ENCODE results near the gene RAPGEF2.
"Not testable (repeated sequence)": the region's sequence is repeated elsewhere in the genome, so short reads cannot be mapped to it uniquely, and the experiment has no call there.

Gene RAPGEF2

DNA sequence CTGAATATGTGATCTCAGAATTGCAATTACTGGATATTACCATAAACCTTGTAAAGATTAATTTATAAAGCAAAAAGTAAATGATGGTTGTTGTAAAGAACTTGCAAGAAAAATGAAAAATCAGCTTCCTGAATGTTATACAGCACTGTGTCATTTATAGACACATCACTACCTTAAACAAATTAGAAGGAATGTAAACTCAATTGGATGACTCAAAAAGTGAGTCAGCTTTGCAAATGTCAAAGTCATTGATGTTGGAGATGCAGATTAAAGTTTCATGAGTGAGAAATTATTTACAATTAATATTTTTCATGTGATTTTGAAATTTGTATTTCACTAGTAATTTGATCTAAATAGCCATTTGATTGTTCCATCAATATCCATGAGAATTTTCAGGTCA, 193.2 kb downstream of the RAPGEF2 start:
- DNase-seq (ENCODE audit: extremely low read depth in 1 of 2, low read depth in 1 of 2) = no peak

DNA sequence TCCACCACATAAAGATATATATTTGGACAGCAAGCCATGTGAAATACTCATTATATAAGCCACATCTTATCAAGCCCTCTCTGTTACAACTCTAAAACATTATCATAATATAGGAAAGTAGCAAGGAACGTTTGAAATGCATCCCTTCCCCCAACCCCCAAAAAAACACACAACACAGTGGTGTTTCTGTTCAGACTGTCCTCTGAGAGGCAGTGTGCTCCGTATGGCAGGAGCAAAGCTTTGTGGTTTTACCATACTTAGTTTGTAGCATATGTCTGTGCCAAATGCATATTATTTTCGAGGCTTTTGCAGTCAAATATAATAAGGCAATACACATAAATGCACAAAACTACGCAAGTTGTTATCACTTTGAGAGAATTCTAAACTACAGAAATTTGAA, 194.2 kb downstream of the RAPGEF2 start:
- DNase-seq (ENCODE audit: extremely low read depth in 1 of 2, low read depth in 1 of 2) = no peak

- DNase-seq (ENCODE audit: extremely low read depth in 1 of 2, low read depth in 1 of 2) = no peak
Measured at GRCh38 chr4:159298502-159298901, 195.6 kb downstream of the RAPGEF2 start.

DNA sequence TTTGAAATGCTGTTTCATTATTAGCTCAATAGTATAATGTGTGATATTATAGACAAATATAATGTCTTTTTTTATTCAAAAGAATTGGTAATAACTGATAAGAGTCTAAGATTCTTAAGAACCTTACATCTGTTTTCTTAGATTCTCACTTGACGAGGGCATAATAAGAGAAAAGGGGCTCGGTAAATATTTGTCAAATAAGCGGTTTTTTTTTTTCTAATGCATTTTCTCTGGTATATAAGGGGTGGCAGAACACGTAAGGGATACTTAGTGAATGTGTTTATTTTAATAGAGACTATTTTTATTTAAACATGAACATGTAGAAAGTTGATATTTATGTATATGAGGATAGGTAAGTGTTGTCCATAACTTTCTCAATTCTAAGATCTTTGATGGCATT, 200.6 kb downstream of the RAPGEF2 start:
- DNase-seq (ENCODE audit: extremely low read depth in 1 of 2, low read depth in 1 of 2) = no peak

GRCh38 chr4:159305129-159305528, 202.2 kb downstream of the RAPGEF2 start:
- no peak for DNase-seq (ENCODE audit: extremely low read depth in 1 of 2, low read depth in 1 of 2)

DNA sequence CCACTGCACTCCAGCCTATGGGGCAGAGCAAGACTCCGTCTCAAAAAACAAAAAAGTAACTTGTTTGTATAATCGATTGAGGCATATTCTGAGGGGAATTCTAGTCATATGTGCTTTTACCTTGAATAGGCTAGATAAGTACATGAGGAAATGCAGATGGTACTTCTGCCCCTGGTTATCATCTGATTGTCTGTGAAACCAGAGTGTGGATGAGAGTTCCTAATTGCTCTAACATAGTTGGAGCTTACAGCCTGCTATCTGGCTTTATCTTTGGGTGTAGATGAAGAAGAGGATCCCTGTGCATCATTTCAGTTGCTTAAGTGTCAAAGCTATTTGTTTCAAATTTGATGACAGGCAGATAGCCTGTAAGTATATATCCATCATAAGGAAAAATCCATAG, 205.1 kb downstream of the RAPGEF2 start:
- no peak for DNase-seq (ENCODE audit: extremely low read depth in 1 of 2, low read depth in 1 of 2)

DNA sequence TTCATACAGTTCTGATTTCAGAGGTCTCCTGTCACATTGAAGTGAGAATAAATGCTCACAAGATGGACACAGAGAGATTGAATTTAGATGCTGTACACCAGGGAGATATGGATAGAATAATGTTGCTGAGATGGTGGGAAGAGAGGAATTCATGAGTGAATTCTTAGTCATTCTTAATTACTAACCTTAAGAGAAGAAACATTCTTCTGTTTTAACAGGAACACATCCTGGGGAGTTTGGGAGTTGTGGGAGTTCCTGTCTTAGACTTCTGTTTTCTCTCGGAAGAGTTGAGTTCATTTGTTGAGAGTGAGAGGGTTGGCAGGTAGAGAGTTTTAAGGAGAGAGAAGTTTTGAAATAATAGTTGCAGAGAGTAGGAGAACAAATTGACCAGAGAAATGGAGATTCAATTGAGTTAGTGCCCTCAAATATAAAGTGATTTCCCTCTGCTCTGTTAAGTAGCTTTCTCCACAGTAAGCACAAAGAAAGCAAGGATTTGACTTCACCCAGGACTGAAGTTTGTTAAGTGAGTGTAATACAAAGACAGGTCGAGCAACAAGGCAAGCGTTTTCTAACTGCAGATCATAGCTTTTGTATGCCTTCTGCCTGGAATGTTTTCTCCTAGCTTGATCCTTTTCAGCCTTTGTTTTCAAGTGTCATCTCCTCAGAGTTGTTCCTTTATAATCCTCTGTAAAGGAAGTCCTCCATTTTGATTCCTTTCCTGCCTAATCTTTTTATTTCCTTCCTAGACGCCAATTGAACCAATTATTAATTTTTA, 205.9 kb downstream of the RAPGEF2 start:
- DNase-seq (ENCODE audit: extremely low read depth in 1 of 2, low read depth in 1 of 2) = no peak

DNA sequence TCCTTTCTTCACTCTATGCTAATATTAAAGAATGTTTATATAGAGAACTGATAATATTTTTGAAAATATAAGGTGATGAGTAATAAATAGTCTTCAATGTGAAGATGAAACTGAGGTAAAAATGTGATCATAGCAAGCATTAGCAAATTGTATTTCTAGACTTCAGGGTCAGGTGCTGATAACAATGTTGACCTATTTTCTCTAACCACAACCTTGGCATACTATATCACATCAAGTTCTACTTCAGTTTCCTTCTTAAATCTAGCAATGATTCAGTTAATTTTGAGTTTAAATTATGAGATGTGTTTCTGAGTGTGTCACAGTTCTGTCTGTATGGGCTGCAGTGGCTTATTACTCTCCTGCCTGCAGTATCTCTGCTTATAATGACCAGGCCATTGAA, 209.4 kb downstream of the RAPGEF2 start:
- no peak for DNase-seq (ENCODE audit: extremely low read depth in 1 of 2, low read depth in 1 of 2)

- not testable (repeated sequence) for DNase-seq (ENCODE audit: extremely low read depth in 1 of 2, low read depth in 1 of 2)
Measured at GRCh38 chr4:159315879-159316278, 213.0 kb downstream of the RAPGEF2 start.

DNA sequence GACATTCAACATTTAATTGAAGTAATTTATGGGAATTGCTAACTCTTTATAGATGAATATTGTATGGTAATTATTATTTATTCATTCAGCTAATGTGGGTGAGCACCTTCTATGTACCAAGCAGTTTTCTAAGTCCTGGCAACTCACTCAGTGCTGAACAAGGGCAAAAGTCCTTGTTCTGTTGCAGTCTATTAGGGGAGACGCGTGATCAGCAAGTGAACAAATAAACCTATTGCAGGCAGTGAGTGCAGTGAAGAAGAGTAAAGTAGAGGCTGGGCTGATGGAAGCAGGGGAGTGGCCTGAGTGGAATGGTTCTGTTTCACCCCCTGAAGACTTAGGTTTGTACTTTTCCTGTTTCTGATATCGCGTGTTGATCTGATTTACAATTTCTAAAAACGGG, 214.3 kb downstream of the RAPGEF2 start:
- no peak for DNase-seq (ENCODE audit: extremely low read depth in 1 of 2, low read depth in 1 of 2)

DNA sequence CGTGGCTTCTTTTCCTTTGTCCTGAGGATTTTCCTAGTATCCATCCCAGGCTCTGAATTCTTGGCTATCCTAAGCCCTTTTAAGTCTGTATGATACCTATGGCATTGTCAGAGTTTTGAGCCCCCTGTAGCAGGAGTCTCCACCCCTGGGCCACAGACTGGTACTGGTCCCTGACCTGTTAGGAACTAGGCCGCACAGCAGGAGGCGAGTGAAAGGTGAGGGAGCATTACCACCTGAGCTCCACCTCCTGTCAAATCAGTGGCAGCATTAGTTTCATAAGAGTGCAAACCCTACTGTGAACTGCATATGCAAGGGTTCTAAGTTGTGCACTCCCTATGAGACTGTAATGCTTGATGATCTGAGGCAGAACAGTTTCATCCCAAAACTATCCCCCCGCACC, 216.1 kb downstream of the RAPGEF2 start:
- DNase-seq (ENCODE audit: extremely low read depth in 1 of 2, low read depth in 1 of 2) = no peak

- no peak for DNase-seq (ENCODE audit: extremely low read depth in 1 of 2, low read depth in 1 of 2)
Measured at GRCh38 chr4:159326480-159326879, 223.6 kb downstream of the RAPGEF2 start.

- no peak for DNase-seq (ENCODE audit: extremely low read depth in 1 of 2, low read depth in 1 of 2)
Measured at GRCh38 chr4:159328766-159329165, 225.9 kb downstream of the RAPGEF2 start.

GRCh38 chr4:159334461-159334860, 231.6 kb downstream of the RAPGEF2 start:
- DNase-seq (ENCODE audit: extremely low read depth in 1 of 2, low read depth in 1 of 2) = no peak

GRCh38 chr4:159337041-159337440, 234.2 kb downstream of the RAPGEF2 start:
- DNase-seq (ENCODE audit: extremely low read depth in 1 of 2, low read depth in 1 of 2) = no peak

- DNase-seq (ENCODE audit: extremely low read depth in 1 of 2, low read depth in 1 of 2) = no peak
Measured at GRCh38 chr4:159341522-159341921, 238.6 kb downstream of the RAPGEF2 start.

- no peak for DNase-seq (ENCODE audit: extremely low read depth in 1 of 2, low read depth in 1 of 2)
Measured at GRCh38 chr4:159342374-159342773, 239.5 kb downstream of the RAPGEF2 start.

- DNase-seq (ENCODE audit: extremely low read depth in 1 of 2, low read depth in 1 of 2) = no peak
Measured at GRCh38 chr4:159343116-159343515, 240.2 kb downstream of the RAPGEF2 start.

- DNase-seq (ENCODE audit: extremely low read depth in 1 of 2, low read depth in 1 of 2) = no peak
Measured at GRCh38 chr4:159344877-159345276, 242.0 kb downstream of the RAPGEF2 start.

DNA sequence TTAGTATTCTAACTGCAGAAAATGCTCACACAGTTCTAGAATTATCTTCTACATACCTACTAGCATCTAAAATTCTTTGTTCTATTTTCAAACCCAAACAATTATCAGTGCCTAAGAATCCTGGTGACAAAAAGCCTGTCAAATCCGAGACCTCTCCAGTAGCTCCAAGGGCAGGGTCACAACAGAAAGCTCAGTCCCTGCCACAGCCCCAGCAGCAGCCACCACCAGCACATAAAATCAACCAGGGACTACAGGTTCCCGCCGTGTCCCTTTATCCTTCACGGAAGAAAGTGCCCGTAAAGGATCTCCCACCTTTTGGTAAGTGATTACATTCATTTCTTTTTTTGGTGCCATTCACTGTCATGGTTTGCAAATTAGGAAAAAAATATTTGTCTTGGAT, 243.8 kb downstream of the RAPGEF2 start:
- no peak for DNase-seq (ENCODE audit: extremely low read depth in 1 of 2, low read depth in 1 of 2)

DNA sequence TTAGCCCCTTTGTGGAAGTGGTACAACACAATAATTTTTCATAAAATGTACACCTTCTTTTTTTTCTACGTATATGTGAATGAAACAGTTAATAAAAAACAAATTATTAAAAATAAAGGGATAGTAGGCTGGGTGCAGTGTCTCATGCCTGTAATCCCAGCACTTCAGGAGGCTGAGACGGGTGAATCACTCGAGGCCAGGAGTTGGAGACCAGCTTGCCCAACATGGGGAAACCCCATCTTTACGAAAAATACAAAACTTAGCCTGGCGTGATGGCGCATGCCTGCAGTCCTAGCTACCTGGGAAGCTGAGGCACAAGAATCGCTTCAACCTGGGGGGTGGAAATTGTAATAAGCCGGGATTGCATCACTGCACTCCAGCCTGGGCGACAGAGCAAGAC, 244.9 kb downstream of the RAPGEF2 start:
- DNase-seq (ENCODE audit: extremely low read depth in 1 of 2, low read depth in 1 of 2) = no peak

- no peak for DNase-seq (ENCODE audit: extremely low read depth in 1 of 2, low read depth in 1 of 2)
Measured at GRCh38 chr4:159349332-159349731, 246.5 kb downstream of the RAPGEF2 start.

- DNase-seq (ENCODE audit: extremely low read depth in 1 of 2, low read depth in 1 of 2) = no peak
Measured at GRCh38 chr4:159352609-159353008, 249.7 kb downstream of the RAPGEF2 start.

Data from activated CD8-positive, alpha-beta memory T cell treated with anti-CD3 and anti-CD28 coated beads for 1 hour (primary cell).